Hepatocyte (in vitro differentiated cells): ENCODE results near the gene CHN1. TPM values are rescaled to one million over a fixed set of nuclear protein-coding genes. Genes with fewer than 3 reads are reported as not detected.
A peak's percentile ranks its signal among the peaks of the same experiment; 100 is the strongest.

ENCODE experiments used
- DNase-seq: peaks from one replicate; pipeline ENCODE4 v3.0.0-alpha.2; 2016; ENCODE audit warnings: low spot score
- H2AFZ ChIP-seq: fragments of 200-600 bp; sonication (generic); 2 replicates; pipeline ENCODE4 v1.6.0; 2016; ENCODE audit warnings: antibody characterized with exemption, mild to moderate bottlenecking
- H3K27ac ChIP-seq: fragments of 200-600 bp; sonication (generic); 2 replicates; pipeline ENCODE4 v1.5.1; 2016; ENCODE audit warnings: mild to moderate bottlenecking
- H3K27me3 ChIP-seq: fragments of 200-600 bp; sonication (generic); 2 replicates; pipeline ENCODE4 v1.6.1; 2016
- H3K36me3 ChIP-seq: fragments of 200-600 bp; sonication (generic); replicated peaks from 2 replicates; pipeline ENCODE4 v1.5.1; 2016; ENCODE audit warnings: low read depth; ENCODE audit not compliant: insufficient read depth
- H3K4me1 ChIP-seq: fragments of 200-600 bp; sonication (generic); 2 replicates; pipeline ENCODE4 v1.5.1; 2016; ENCODE audit warnings: mild to moderate bottlenecking, moderate library complexity; ENCODE audit not compliant: insufficient read depth
- H3K4me2 ChIP-seq: fragments of 200-600 bp; sonication (generic); 2 replicates; pipeline ENCODE4 v1.6.0; 2016
- H3K4me3 ChIP-seq: fragments of 200-600 bp; sonication (generic); 2 replicates; pipeline ENCODE4 v1.5.1; 2016; ENCODE audit warnings: mild to moderate bottlenecking
- H3K79me2 ChIP-seq: fragments of 200-600 bp; sonication (generic); 2 replicates; pipeline ENCODE4 v1.6.0; 2017; ENCODE audit warnings: mild to moderate bottlenecking
- H3K9me2 ChIP-seq: fragments of 200-600 bp; sonication (generic); replicated peaks from 2 replicates; pipeline ENCODE4 v1.6.0; 2017; ENCODE audit warnings: mild to moderate bottlenecking; ENCODE audit not compliant: insufficient read depth
- H3K9me3 ChIP-seq: fragments of 200-600 bp; sonication (generic); 2 replicates; pipeline ENCODE4 v1.5.1; 2016; ENCODE audit warnings: low read depth, mild to moderate bottlenecking
- H4K20me1 ChIP-seq: fragments of 200-600 bp; sonication (generic); 2 replicates; pipeline ENCODE4 v1.6.0; 2016; ENCODE audit warnings: mild to moderate bottlenecking; ENCODE audit not compliant: insufficient read depth, poor library complexity, severe bottlenecking
- CTCF ChIP-seq: fragments of 200-600 bp; sonication (generic); IDR thresholded peaks from 2 replicates; pipeline ENCODE4 v1.5.1; 2016; ENCODE audit warnings: antibody characterized with exemption, mild to moderate bottlenecking; ENCODE audit not compliant: poor library complexity
- EZH2 ChIP-seq: fragments of 200-600 bp; sonication (generic); IDR thresholded peaks from 2 replicates; pipeline ENCODE4 v1.6.1; 2016; ENCODE audit warnings: antibody characterized with exemption, mild to moderate bottlenecking, borderline replicate concordance
- EZH2phosphoT487 ChIP-seq: fragments of 200-600 bp; sonication (generic); IDR thresholded peaks from one replicate; pipeline ENCODE4 v1.6.1; 2018; ENCODE audit warnings: antibody characterized with exemption, mild to moderate bottlenecking, low read depth, moderate library complexity; ENCODE audit not compliant: unreplicated experiment, severe bottlenecking
- WGBS: methylation state at CpG from one replicate; pipeline ENCODE4 v1.1.6; 2016; ENCODE audit warnings: low lambda C conversion rate; ENCODE audit errors: missing lambda C conversion rate; 5-methylcytosine and 5-hydroxymethylcytosine counted together
- polyA plus RNA-seq: library from polyadenylated mRNA; unstranded; fragments of >200 nt; fragmentation: Nextera tagmentation; extraction: Ambion mirVana; gene quantifications from 2 replicates; pipeline ENCODE4 v1.2.1, GENCODE V29; 2016
- total RNA-seq: library from RNA; depleted of rRNA; stranded (reverse); fragments of >200 nt; gene quantifications from 2 replicates; pipeline ENCODE4 v1.2.3, GENCODE V29; 2014

The CHN1 gene
- total and polyA plus RNA-seq, 2 experiments from 2014 or later: 19.2 to 23.0 TPM

- 47% methylated on average over 9 of the region's 9 CpGs for WGBS
- Histone ChIP-seq H3K36me3 (no peaks in the 10 kb centered on the region), H3K9me2 (no peaks in the 10 kb centered on the region), H2AFZ (peak overlapping the region; percentile 38), H3K4me2 (peak overlapping the region; percentile 55), H3K79me2 (peaks cover 8% of the 10 kb centered on the region), H3K9me3 (no peaks in the 10 kb centered on the region), H3K4me1 (peaks cover 25% of the 10 kb centered on the region), H3K27ac (peak overlapping the region; percentile 85), H3K4me3 (no peak overlapping the region), H3K27me3 (no peaks in the 10 kb centered on the region), H4K20me1 (no peaks in the 10 kb centered on the region)
- peak; percentile 57 for DNase-seq
- TF ChIP-seq CTCF (no peak), EZH2 (no peak), EZH2phosphoT487 (no peak)
These were observed 177.5 kb downstream of the CHN1 start for GRCh38 chr2:174827371-174828369.

- H3K4me3 ChIP-seq: no peak overlapping the region
- H3K9me2 ChIP-seq: no peaks in the 10 kb centered on the region
- TF ChIP-seq CTCF (no peak), EZH2 (no peak)
- no peaks in the 10 kb centered on the region for H3K9me3 ChIP-seq
- 31% methylated on average over 2 of the region's 2 CpGs for WGBS
- H3K4me1 ChIP-seq: peaks cover 25% of the 10 kb centered on the region
- H3K27ac ChIP-seq: peak overlapping the region; percentile 27
- no peak for DNase-seq
- H3K4me2 ChIP-seq: peak overlapping the region; percentile 50
- no peaks in the 10 kb centered on the region for H3K27me3 ChIP-seq
- H4K20me1 ChIP-seq: no peaks in the 10 kb centered on the region
- peaks cover 8% of the 10 kb centered on the region for H3K79me2 ChIP-seq
- no peaks in the 10 kb centered on the region for H3K36me3 ChIP-seq
- H2AFZ ChIP-seq: no peak overlapping the region
These were observed 179.1 kb downstream of the CHN1 start for GRCh38 chr2:174826051-174826450.

GRCh38 chr2:174824068-174824467, 181.1 kb downstream of the CHN1 start:
- Histone ChIP-seq H3K4me1 (peaks cover 25% of the 10 kb centered on the region), H3K4me2 (no peak overlapping the region), H2AFZ (no peak overlapping the region), H3K27me3 (no peaks in the 10 kb centered on the region), H3K9me3 (no peaks in the 10 kb centered on the region), H4K20me1 (no peaks in the 10 kb centered on the region), H3K27ac (no peak overlapping the region), H3K4me3 (no peak overlapping the region), H3K9me2 (no peaks in the 10 kb centered on the region), H3K79me2 (peaks cover 8% of the 10 kb centered on the region), H3K36me3 (no peaks in the 10 kb centered on the region)
- DNase-seq: no peak
- TF ChIP-seq EZH2phosphoT487 (no peak), CTCF (no peak), EZH2 (no peak)
